Measurements from ENCODE around the gene DYNLT2.

The DYNLT2 gene

GRCh38 chr6:169751242-169752073 is at the start of gene DYNLT2, which contains the start of gene ERMARD:
TSS of gene DYNLT2 (minus strand) at chr6:169751572. CDS start at chr6:169751458, 114 bp downstream.
TSS of gene ERMARD (plus strand) at chr6:169751622. CDS start at chr6:169751658, 36 bp downstream.
- DNase-seq (ENCODE audit: low spot score), result peak; percentile 92

DNA sequence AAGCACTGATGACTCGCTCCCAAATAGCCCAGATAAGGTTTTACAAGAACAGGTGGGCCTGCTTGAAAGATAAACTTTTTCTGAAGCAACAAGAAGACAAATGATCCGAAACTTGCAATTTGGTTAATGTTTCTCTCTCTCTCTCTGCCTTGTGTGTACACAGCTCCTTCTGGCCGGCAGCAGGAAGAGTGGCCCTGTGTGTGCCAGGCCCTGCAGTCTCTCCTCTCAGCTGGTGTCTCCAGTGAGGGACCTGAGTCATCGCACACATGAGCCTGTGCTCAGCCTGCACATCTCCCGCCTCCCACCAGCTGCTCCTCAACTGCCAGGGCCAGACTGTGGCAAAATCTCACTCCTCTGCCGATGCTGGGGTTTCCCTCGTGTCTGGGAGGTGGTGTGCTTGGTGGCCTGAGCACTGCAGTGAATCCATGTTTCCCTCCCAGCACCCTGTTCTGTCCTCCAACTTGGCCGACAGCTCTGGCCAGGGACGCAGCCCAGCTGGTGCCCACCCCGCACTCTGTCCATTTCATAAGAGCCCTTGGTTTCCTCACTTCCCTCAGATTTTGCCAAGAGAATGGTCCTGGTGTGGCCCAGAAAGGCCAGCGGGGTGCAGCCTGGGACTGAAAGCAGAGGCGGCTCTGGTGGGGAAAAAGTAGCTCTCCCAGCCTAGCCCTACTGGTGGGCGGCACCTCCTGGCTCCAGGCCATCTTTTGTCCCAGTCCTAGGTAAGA is 49.5 kb upstream of the DYNLT2 start:
- DNase-seq (ENCODE audit: low spot score), result no peak

- DNase-seq (ENCODE audit: low spot score), result no peak
These were observed 48.8 kb upstream of the DYNLT2 start for GRCh38 chr6:169800116-169800667.

DNA sequence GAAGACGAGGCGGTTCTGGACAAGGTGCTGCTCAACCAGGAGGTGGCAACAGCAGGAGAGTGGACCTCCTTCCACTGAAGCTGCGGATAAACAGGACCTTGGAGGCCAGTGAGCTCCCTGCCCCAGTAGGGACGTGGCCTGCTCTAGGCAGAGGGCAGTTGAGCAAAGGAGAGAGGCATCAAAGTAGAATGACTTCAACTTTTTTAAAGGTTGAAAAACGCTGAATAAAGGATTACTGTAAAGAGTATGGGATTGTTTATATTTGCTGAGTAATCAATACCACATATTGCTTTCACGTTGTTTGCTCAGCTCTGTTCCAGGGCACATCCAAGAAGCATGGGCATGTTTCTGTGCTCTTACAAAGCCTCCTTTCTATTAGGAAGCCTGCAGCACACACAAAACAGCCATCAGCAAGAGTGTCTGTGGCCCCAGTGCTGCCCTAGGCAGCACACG is 48.1 kb upstream of the DYNLT2 start:
- no peak for DNase-seq (ENCODE audit: low spot score)

DNA sequence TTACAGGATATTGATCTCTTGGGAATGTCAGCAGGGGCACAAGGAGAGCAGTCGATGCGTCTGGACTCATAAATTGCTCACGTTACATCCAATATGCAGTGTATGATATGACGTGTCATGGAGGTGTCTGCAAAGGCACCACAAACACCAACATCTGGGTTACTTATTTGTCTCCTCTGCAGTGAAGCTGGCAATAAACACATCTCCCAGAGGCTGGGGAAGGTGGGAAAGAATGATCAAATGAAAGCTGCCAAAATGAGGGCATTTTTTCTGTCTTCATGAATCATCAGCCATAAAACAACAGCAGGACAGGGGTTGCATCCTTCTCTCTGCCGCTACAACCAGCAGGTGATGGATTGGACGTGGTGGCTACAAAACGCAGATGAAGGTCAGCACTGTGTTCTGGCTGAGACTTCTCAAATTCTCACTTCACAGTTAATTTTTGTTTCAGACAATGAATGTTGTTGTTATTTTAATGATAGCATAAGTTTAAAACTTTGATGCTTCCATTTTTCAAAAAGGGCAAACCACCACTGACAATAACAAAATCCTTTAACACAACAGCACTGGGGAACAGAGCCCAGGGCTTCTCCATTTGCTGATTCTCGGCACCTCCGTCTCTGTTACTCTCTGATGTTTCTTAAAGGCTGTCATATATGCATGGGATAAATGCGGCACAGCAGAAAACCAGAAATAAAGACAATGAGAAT is 47.5 kb upstream of the DYNLT2 start:
- no peak for DNase-seq (ENCODE audit: low spot score)

GRCh38 chr6:169795196-169795595 is 43.8 kb upstream of the DYNLT2 start:
- no peak for DNase-seq (ENCODE audit: low spot score)

DNA sequence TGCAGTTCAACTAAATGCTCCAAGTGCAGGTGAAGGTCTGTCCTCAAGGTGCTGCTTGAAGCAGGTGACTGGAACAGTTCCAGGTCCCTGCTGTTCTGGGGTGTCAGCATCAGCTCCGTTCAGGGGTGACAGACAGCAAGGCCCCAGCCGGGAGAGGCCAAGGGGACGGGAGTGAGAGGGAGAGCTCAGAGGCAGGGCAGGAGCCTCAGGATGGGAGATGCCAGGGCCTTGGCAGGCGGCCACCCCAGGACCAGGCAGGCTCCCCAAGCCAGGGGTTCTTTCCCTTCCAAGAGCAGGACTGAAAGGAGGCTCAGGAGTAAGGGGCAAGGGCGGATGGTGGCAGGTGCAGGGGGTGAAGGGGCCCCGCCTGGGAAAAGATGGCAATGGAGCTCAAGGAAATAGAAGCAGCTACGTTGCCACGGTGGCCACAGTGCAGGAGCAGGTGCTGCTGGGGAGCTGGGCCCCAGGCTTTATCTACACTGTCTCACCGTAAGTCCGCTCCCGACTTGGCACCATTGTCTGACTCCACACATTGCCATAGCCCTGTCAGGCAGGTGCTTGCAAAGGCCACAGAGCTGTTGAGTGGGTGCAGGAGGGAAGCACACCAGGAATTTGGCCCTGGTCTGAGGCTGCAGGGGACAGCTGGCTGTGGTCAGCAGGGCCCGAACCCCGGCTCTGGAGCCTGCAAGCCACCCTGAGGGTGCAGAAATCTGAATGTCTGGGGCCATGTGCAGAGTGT is 43.1 kb upstream of the DYNLT2 start:
- no peak for DNase-seq (ENCODE audit: low spot score)

GRCh38 chr6:169793408-169793807 is 42.0 kb upstream of the DYNLT2 start:
- DNase-seq (ENCODE audit: low spot score), result no peak

DNA sequence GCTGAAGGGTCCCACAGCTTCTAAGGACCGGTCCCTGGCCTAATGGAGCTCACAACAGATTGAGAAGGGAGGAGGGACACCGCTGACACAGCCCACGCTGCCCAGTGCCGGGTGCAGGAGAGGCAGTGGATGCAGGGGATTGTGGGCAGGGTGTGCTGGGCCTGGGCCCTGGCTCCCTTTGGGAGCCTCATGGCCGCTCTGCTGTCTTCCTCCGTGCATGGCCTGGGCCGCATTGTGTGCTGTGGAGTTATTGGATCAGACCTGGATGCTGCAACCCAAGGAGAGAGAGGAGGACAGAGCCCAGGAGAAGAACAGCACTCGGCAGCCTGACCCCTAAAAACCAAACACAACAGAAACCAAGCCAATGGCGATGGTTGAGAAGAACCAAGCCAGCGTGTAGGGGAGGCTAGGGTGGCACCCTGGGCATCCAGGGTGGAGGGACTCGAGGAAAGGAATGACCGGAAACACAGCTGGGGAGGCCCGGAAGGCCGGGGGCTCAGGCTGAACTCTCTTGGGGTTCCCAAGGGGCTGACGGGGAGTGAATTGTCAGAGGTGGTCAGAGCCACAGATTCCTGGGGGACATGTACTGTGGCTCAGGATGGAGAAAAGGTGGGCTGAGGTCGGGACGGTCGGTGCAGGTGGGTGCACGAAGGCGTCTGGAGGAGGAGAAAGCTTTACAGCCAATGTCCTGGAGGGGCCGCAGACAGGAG is 41.1 kb upstream of the DYNLT2 start:
- DNase-seq (ENCODE audit: low spot score), result no peak

GRCh38 chr6:169791721-169792131 is 40.4 kb upstream of the DYNLT2 start:
- DNase-seq (ENCODE audit: low spot score), result no peak

- DNase-seq (ENCODE audit: low spot score), result peak; percentile 72
These were observed 38.9 kb upstream of the DYNLT2 start for GRCh38 chr6:169789944-169790927.

DNA sequence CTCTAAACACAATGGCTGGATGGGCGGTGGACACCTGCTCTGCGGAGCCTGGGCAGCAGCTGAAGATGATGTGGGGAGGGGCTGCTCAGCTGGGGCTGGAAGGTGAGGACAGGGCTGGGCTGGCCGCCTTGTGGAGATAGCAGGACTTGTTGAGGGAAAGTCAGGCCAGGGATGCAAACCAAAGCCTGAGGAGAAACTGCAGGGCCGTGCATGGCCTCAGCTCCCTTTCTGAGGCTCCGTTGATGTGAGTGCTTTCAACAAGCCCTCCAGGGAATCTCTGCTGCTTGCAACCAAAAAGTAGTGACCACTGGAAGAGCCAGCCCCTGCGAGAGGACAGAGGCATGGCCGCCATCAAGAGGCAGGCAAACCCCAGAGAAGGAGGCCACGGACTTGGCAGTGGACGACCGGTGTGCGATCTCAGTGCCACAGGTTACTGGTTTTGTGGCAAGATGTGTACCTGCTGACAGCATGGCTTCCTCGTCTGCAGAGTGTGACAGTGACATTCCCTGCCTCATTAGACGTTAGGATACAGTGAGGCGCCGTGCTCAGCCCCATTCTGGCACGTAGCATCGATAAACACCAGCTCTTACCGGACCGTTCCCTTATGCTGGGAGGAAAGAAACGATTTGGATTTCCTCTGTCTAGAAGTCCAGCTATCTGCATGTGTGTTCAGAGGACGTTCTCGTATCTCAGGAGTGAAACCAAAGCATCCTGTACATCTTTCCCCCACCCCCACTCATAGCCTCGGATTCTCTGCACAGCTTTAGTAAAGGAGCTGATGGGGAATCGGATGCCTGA is 38.0 kb upstream of the DYNLT2 start:
- no peak for DNase-seq (ENCODE audit: low spot score)

DNA sequence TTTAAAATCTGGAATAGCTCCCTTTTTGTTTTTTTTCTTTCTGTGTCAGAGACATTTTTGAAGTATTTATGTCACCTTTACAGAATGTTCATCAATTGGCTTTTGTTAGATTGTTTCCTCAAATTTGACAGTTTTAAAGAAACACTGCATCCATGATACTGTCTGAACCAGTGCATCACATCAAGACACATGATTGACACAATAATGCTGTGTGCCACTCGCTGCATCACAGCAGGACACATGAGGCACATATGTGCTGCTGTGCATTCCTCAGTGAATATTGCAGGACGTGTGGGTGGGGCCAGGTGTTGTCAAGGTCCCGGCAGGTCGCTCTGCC is 37.4 kb upstream of the DYNLT2 start:
- DNase-seq (ENCODE audit: low spot score), result no peak

DNA sequence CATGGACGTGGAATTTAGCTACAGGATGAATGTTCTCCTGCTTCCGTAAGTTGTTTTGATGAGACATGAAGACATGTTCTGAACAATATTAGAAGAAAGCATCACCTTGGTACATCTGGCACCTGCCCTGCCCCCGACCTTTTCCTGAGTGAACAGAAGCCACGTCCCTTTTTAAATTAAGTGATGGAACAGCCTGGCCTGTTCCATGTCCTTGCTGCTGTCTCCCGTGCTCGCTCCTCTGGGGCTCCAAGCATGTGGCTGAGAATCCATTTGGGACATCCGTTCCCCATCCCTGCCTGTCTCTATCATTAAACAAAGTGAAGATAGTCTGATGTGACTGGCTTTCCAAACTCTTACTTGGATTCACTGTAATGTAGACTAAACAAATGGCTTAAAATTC is 36.4 kb upstream of the DYNLT2 start:
- DNase-seq (ENCODE audit: low spot score), result no peak

- no peak for DNase-seq (ENCODE audit: low spot score)
These were observed 35.0 kb upstream of the DYNLT2 start for GRCh38 chr6:169786349-169786748.

- DNase-seq (ENCODE audit: low spot score), result no peak
These were observed 34.2 kb upstream of the DYNLT2 start for GRCh38 chr6:169785566-169785965.

GRCh38 chr6:169784821-169785340 is 33.5 kb upstream of the DYNLT2 start:
- DNase-seq (ENCODE audit: low spot score), result no peak

DNA sequence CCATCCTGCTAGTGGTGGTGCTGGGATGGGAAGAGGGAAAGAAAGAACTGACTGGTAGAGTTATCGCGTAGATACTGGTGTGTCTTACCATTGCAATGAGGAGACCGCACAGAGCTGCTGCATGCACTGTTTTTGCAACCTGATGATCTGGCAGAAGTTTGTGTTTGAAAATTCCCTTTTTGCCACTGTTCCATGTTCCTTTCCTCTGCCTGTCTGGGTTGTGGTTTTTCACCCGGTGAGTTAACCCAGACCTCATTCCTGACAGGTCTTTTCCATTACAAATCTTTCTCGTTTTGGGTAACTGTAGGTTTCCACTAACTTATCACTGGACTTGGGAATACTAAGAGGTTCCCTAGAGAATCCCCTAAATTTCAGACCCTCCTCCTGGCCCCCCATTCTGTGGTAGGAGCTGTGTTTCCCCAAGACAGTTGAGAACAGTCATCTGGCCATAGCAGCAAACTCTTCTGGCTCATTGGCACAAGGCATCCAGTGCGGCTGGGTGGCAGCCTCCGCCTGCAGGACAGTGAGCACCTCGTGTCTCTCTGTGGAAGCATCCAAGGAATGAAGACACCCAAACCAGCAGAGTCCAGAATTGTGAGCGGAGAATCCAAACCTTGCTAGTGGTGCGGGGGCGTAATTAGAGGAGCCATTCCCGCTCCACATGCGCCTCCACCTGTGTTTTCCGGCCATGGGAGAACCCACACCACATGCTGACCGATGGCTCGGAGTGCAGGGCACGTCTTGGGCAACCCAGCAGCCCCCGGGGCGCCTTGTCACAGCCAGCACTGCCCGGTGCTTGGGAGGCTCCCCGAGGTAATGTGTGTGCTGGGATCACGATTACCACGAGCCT is 32.8 kb upstream of the DYNLT2 start:
- no peak for DNase-seq (ENCODE audit: low spot score)
